Ishikawa (cell line): ENCODE data around the gene LINC01488.
A peak's percentile ranks its signal among the peaks of the same experiment; 100 is the strongest.

Source experiments
- CEBPB ChIP-seq: IDR thresholded peaks from 2 replicates; pipeline ENCODE4 v1.6.1; 2012
- CREB1 ChIP-seq: IDR thresholded peaks from 2 replicates; pipeline ENCODE4 v1.6.1; 2012; ENCODE audit warnings: low read depth
- EGR1 ChIP-seq: IDR thresholded peaks from 2 replicates; pipeline ENCODE4 v1.6.1; 2012
- EP300 ChIP-seq: IDR thresholded peaks from 2 replicates; pipeline ENCODE4 v1.6.1; 2012; ENCODE audit warnings: borderline replicate concordance
- FOXM1 ChIP-seq: IDR thresholded peaks from 2 replicates; pipeline ENCODE4 v1.6.1; 2012; ENCODE audit warnings: low read depth, borderline replicate concordance
- MAX ChIP-seq: IDR thresholded peaks from 2 replicates; pipeline ENCODE4 v1.6.1; 2012
- NFIC ChIP-seq: IDR thresholded peaks from 2 replicates; pipeline ENCODE4 v1.6.1; 2012
- RAD21 ChIP-seq: IDR thresholded peaks from 2 replicates; pipeline ENCODE4 v1.6.1; 2012; ENCODE audit warnings: low read depth
- REST ChIP-seq: IDR thresholded peaks from 2 replicates; pipeline ENCODE4 v1.6.1; 2012; ENCODE audit warnings: low read depth, mild to moderate bottlenecking
- TAF1 ChIP-seq: IDR thresholded peaks from 2 replicates; pipeline ENCODE4 v1.6.1; 2012; ENCODE audit warnings: low read depth, mild to moderate bottlenecking
- TCF12 ChIP-seq: IDR thresholded peaks from 2 replicates; pipeline ENCODE4 v1.6.1; 2012; ENCODE audit warnings: low read depth
- TEAD4 ChIP-seq: IDR thresholded peaks from 2 replicates; pipeline ENCODE4 v1.6.1; 2012
- USF1 ChIP-seq: IDR thresholded peaks from 2 replicates; pipeline ENCODE4 v1.6.1; 2012
- YY1 ChIP-seq: IDR thresholded peaks from 2 replicates; pipeline ENCODE4 v1.6.1; 2012; ENCODE audit warnings: low read depth
- ZBTB7A ChIP-seq: IDR thresholded peaks from 2 replicates; pipeline ENCODE4 v1.6.1; 2012; ENCODE audit warnings: low read depth

LINC01488 gene

GRCh38 chr11:69481393-69481844 is at the start of gene LINC01488:
Gene LINC01488, plus strand, starts transcription at chr11:69481663.
- no peak for TF ChIP-seq EGR1
- no peak for TF ChIP-seq MAX
- no peak for TF ChIP-seq TEAD4
- no peak for TF ChIP-seq TAF1
- no peak for TF ChIP-seq RAD21
- TF ChIP-seq EP300 = no peak
- no peak for TF ChIP-seq ZBTB7A
- TF ChIP-seq CEBPB = no peak
- no peak for TF ChIP-seq NFIC
- TF ChIP-seq USF1 = no peak
- TF ChIP-seq REST = no peak
- TF ChIP-seq YY1 = no peak
- no peak for TF ChIP-seq FOXM1
- TF ChIP-seq CREB1 = no peak
- no peak for TF ChIP-seq TCF12

GRCh38 chr11:69431893-69432738 is 49.3 kb upstream of the LINC01488 start:
- peak; percentile 59; the same call in 1 of the 2 replicates for TF ChIP-seq MAX
- TF ChIP-seq ZBTB7A = no peak
- TF ChIP-seq FOXM1 = no peak
- TF ChIP-seq USF1 = peak; percentile 46

- TF ChIP-seq MAX (no peak), EP300 (no peak), YY1 (no peak), USF1 (no peak), TCF12 (no peak), TEAD4 (no peak), TAF1 (no peak), RAD21 (no peak), EGR1 (no peak)
Measured at GRCh38 chr11:69433741-69434140, 47.7 kb upstream of the LINC01488 start.

- TF ChIP-seq EP300 (peak; percentile 18; the same call in 1 of the 2 replicates), TCF12 (peak; percentile 44; the same call in 1 of the 2 replicates), CEBPB (no peak)
Measured at GRCh38 chr11:69434471-69434931, 47.0 kb upstream of the LINC01488 start.

- TF ChIP-seq REST = no peak
- TF ChIP-seq RAD21 = no peak
- TF ChIP-seq MAX = no peak
- no peak for TF ChIP-seq USF1
- no peak for TF ChIP-seq FOXM1
- no peak for TF ChIP-seq TCF12
- no peak for TF ChIP-seq EGR1
- TF ChIP-seq EP300 = no peak
- TF ChIP-seq CEBPB = no peak
Measured at GRCh38 chr11:69435161-69435986, 46.1 kb upstream of the LINC01488 start.
